Psoas muscle (tissue), 8 donors: Measurements from ENCODE around the gene PRDM15. TPM values are rescaled to one million over a fixed set of nuclear protein-coding genes. Genes with fewer than 3 reads are reported as not detected.

ENCODE experiments used
- ATAC-seq, 4 donors: fragments of 200-7000 bp; cut with Tn5 transposase; one replicate each; pipeline ENCODE4 v1.9.1; 2020; ENCODE audit warnings: moderate library complexity in 3 of 4, mild to moderate bottlenecking in 2 of 4
- DNase-seq, 2 donors: peaks; one replicate each; pipeline ENCODE4 v3.0.0-alpha.2; 2020
- H3K27ac ChIP-seq: fragments of 200-600 bp; one replicate; pipeline ENCODE4 v1.8.0; 2022
- H3K27me3 ChIP-seq, 3 donors: fragments of 200-600 bp in 1 of 3; one replicate each; pipeline versions ENCODE4 v1.6.1 to v1.8.0; 2013 to 2022; ENCODE audit warnings: low read length in 2 of 3, mild to moderate bottlenecking in 2 of 3, moderate library complexity in 1 of 3; ENCODE audit not compliant: insufficient read depth in 3 of 3
- H3K36me3 ChIP-seq, 2 donors: fragments of 200-600 bp in 1 of 2; one replicate each; pipeline versions ENCODE4 v1.6.1 to v1.8.0; 2013 to 2022; ENCODE audit warnings: low read depth in 1 of 2, mild to moderate bottlenecking in 1 of 2, moderate library complexity in 1 of 2; ENCODE audit not compliant: insufficient read depth in 1 of 2
- H3K4me1 ChIP-seq: fragments of 200-600 bp; one replicate; pipeline ENCODE4 v1.8.0; 2022
- H3K4me3 ChIP-seq: fragments of 200-600 bp; one replicate; pipeline ENCODE4 v1.8.0; 2022; ENCODE audit warnings: mild to moderate bottlenecking
- H3K9me3 ChIP-seq: fragments of 200-600 bp; one replicate; pipeline ENCODE4 v1.8.0; 2022
- WGBS, 3 donors: extraction: QIAGEN DNeasy Blood & Tissue Kit; methylation state at CpG; one replicate each; pipeline versions ENCODE4 v1.1.6 to v1.1.7; 2013; 5-methylcytosine and 5-hydroxymethylcytosine counted together
- intact Hi-C, 2 donors: fragments of 100-400 bp; cut with DNase I; formaldehyde crosslinking; loops; one replicate each; pipeline versions ENCODE4 v1.11.0 to v1.14.2; 2022
- polyA plus RNA-seq, 3 donors: library from polyadenylated mRNA; stranded (reverse); fragments of 200-250 nt; gene quantifications; one replicate each; pipeline ENCODE4 v1.2.3, GENCODE V29; 2013
- total RNA-seq, 4 donors: library from RNA; stranded (reverse); fragmentation: NEBNext Ultra II Directional in 2 of 4; extraction: Animal tissue kit (Norgen Biotek cat#: 25700) in 2 of 4; gene quantifications; one replicate each; pipeline versions ENCODE4 v1.2.1 to v1.2.4, GENCODE V29; 2021 to 2023
- TF ChIP-seq, protein P1 (sequence below): fragments of 200-600 bp; IDR thresholded peaks from one replicate; pipeline ENCODE4 v1.8.0; 2022; ENCODE audit warnings: antibody characterized with exemption
- donor health status: healthy with polysubstance abuse.
- donor health status: DM: no; HTN: no; CAD: no; lungs with moderate emphysema.
- donor health status: Bipolar disorder and iron deficiency.
- donor health status: healthy.
- donor health status: DM: yes; HTN: yes; CAD: no.
- donor health status: DM: no; HTN: no; CAD: no.
- donor health status: DM: no; HTN: no; CAD: no.
- donor health status: DM: yes; HTN: yes; CAD: no.

Gene PRDM15
- total and polyA plus RNA-seq, 7 donors: 2.2 to 6.4 (median 3.7) TPM

DNA sequence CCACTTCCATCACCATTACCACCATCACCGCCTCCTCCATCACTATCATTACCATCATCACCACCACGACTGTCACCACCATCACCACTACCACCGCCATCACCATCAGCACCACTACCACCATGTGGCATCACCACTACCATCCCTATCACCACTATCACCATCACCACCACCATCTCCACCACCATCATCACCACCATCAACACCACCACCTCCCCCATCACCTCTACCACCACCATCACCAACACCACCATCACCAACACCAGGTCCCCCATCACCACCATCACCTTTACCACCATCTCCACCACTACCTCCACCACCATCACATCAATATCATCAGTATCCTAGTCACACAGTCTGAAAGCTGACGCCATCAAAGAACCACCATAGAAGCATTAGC lies 72.4 kb downstream of the PRDM15 start:
- WGBS, 3 donors: 99 to 100% (median 99%) methylated on average over 4 of the region's 4 CpGs
- no peak for DNase-seq

DNA sequence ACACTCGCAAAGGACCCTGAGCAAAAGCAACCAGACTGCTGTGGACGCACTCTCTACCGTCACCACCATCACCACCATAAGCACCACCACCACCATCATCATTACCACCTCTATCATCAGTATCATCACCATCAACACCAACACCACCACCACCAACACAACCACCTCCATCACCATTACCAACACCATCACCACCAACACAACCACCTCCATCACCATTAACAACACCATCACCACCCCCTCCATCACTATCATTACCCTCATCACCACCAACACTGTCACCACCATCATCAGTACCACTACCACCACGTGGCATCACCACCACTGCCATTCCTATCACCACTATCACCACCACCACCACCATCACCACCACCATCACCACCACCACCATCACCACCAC lies 73.5 kb downstream of the PRDM15 start:
- Histone ChIP-seq H3K9me3 (no peaks in the 10 kb centered on the region), H3K27ac (no peak overlapping the region), H3K4me3 (no peak overlapping the region), H3K27me3 (no peaks in the 10 kb centered on the region), H3K36me3 (peaks cover 0 to 38% of the 10 kb centered on the region in 2 donors), H3K4me1 (peaks cover 12% of the 10 kb centered on the region)
- 96 to 100% (median 97%) methylated on average over 4 of the region's 4 CpGs for WGBS, 3 donors
- no peak for ATAC-seq
- TF ChIP-seq, protein P1, sequence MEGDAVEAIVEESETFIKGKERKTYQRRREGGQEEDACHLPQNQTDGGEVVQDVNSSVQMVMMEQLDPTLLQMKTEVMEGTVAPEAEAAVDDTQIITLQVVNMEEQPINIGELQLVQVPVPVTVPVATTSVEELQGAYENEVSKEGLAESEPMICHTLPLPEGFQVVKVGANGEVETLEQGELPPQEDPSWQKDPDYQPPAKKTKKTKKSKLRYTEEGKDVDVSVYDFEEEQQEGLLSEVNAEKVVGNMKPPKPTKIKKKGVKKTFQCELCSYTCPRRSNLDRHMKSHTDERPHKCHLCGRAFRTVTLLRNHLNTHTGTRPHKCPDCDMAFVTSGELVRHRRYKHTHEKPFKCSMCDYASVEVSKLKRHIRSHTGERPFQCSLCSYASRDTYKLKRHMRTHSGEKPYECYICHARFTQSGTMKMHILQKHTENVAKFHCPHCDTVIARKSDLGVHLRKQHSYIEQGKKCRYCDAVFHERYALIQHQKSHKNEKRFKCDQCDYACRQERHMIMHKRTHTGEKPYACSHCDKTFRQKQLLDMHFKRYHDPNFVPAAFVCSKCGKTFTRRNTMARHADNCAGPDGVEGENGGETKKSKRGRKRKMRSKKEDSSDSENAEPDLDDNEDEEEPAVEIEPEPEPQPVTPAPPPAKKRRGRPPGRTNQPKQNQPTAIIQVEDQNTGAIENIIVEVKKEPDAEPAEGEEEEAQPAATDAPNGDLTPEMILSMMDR: no peak
- intact Hi-C loops: no loop called here
- DNase-seq: no peak

More for the DNA sequence above, 72.4 kb downstream of the PRDM15 start:
- TF ChIP-seq, protein P1: no peak
- Histone ChIP-seq H3K4me3 (no peak overlapping the region), H3K27ac (no peak overlapping the region), H3K9me3 (no peaks in the 10 kb centered on the region), H3K36me3 (peaks cover 0 to 35% of the 10 kb centered on the region in 2 donors), H3K27me3 (no peaks in the 10 kb centered on the region), H3K4me1 (peaks cover 12% of the 10 kb centered on the region)
- intact Hi-C loops: no loop called here
- no peak for ATAC-seq

DNA sequence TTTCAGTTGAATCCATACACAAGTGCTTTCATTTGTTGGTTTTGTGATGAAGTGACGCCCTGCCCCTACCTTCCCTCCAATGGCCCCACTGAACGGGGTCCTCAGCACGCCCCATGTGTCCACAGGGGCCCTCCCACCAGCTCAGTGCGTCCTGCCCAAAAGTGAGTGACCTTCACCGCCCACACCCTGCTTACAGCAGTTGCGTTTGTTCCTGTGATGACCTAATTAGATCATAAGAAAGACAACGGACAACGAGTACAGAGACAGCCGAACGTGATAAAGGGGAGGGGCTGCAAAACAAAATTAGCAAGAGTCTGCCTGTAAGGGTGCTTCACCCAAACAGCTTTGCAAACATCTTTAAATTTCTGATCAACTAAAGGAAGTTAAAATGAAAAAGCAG lies 74.1 kb downstream of the PRDM15 start:
- Histone ChIP-seq H3K36me3 (peaks cover 0 to 38% of the 10 kb centered on the region in 2 donors), H3K9me3 (no peaks in the 10 kb centered on the region), H3K27me3 (no peaks in the 10 kb centered on the region), H3K4me3 (no peak overlapping the region), H3K27ac (no peak overlapping the region), H3K4me1 (peaks cover 12% of the 10 kb centered on the region)
- no peak for ATAC-seq
- intact Hi-C loops: no loop called here
- DNase-seq: no peak
- TF ChIP-seq, protein P1: no peak
- 94 to 95% (median 94%) methylated on average over 10 of the region's 10 CpGs for WGBS, 3 donors

DNA sequence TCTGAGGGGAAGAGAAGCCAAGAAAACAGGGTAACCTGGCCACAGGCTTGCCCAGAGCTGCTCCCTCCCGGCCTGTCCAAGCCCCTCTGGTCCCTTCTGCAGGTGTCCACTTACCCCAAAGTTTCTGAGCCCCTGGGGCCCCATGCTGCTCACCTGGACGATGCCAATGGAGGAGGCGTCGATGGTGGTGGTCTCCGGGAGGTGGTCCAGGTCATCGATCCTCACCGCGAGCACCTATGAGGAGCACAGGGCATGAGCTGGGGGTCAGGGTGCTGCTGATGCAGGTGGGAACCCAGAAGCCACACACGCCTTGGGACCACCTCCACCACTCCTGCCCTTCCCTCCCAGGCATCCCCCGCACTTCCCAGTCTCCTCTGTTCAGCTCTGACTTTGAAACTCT lies 74.8 kb downstream of the PRDM15 start:
- Histone ChIP-seq H3K36me3 (peaks cover 0 to 38% of the 10 kb centered on the region in 2 donors), H3K27ac (no peak overlapping the region), H3K9me3 (no peaks in the 10 kb centered on the region), H3K4me1 (peaks cover 12% of the 10 kb centered on the region), H3K27me3 (no peaks in the 10 kb centered on the region), H3K4me3 (no peak overlapping the region)
- ATAC-seq (no peak), DNase-seq (no peak)
- WGBS, 3 donors: 98 to 99% (median 98%) methylated on average over 7 to 10 of the region's 10 CpGs
- intact Hi-C loops: no loop called here
- TF ChIP-seq, protein P1: no peak

DNA sequence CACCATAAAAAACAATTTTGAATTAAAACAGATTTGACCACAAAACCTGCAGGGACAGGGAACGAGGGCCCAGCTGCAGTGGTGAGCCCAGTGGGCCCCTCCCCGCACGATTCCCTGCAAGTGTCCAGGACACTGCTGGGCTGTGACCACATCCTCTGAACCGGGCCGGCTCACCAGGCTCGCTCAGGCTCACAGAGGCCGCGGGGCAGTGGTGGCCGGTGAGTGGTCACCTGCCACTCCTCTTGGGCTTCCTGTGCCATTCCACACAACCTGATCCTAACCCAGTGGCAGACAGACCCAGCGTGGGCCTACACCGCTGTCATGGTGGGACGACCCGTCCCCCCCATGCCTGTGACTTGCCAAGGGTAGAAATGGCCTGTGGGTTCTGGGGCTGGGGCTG lies 75.8 kb downstream of the PRDM15 start:
- Histone ChIP-seq H3K4me1 (peaks cover 12% of the 10 kb centered on the region), H3K36me3 (peaks cover 0 to 39% of the 10 kb centered on the region in 2 donors), H3K27ac (no peak overlapping the region), H3K9me3 (no peaks in the 10 kb centered on the region), H3K27me3 (no peaks in the 10 kb centered on the region), H3K4me3 (no peak overlapping the region)
- TF ChIP-seq, protein P1: no peak
- no peak for DNase-seq
- peak in 2 of 4 donors; percentile 30 to 52 for ATAC-seq
- WGBS, 3 donors: 68 to 78% (median 69%) methylated on average over 13 of the region's 13 CpGs
- intact Hi-C loops: no loop called here
